Endometrium (tissue), 2 donors: ENCODE measurements around the gene POLG.

ENCODE experiments used
- FAIRE-seq: peaks from 2 replicates; lab custom pipeline; 2012; peaks lifted over from hg19 to GRCh38; lab: Jason Lieb, UNC
- donor health status: control.
- donor health status: control.

The POLG gene

DNA sequence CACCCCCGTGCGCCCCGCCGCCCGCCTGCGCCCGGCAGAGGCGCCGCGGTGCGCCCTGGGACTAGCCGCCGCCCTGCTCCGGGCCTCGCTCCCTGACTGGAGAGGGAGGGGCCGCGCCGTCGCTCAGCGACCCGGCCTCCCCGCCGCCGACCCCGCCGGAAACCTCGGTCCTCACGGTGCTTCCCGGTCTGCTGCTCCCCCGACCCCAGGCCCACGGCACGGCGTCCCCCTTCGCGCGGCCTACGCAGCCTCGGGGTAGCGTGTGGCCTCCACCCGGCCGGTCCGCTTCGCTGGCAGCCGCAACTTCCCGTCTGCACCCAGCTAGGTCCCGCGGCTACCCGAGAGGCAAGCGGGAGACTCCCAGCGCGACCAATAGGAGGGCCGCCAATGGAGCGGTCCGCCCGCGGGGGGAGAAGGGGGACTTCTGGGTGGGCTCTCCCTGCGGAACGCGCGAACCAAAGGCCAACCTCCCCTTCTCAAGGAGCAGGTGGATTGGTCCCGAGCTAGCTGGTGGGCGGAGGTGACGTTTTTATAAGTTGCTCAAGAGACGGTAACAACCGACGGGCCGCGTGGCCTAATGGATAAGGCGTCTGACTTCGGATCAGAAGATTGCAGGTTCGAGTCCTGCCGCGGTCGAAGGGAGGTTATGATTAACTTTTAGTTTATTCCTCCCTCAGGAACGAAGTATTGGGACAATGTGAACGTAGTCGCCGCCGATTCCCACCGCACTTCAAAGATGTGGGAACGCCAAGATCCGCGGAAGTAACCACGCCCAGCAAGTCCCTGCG lies at the start of gene POLG:
Gene POLG (minus strand): TSS at position 315 of the 788 bp plus-strand sequence. CDS start 1,070 bp downstream, outside the sequence.
- FAIRE-seq = peak; percentile 91

DNA sequence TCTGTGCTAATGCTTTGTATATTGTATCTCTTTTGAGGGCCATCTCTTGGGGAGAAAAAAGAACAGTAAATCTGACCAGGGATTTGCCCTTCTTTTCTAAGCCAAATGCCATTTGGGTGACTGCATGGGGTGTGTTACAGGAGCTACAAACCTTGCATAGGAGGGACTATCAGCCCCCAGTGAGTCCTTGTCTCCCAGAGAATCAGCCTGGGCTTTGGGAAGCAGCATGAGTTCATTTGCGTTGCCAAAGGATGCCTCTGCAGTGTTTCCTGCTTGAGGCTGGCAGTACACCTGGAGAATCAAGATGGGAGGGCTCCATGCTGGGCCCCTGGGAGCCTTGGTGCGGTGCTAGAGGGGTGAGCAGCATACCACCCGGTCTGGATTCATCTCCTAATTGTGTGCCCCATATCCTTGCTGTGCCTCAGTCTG lies 49.6 kb upstream of the POLG start:
- FAIRE-seq = no peak

DNA sequence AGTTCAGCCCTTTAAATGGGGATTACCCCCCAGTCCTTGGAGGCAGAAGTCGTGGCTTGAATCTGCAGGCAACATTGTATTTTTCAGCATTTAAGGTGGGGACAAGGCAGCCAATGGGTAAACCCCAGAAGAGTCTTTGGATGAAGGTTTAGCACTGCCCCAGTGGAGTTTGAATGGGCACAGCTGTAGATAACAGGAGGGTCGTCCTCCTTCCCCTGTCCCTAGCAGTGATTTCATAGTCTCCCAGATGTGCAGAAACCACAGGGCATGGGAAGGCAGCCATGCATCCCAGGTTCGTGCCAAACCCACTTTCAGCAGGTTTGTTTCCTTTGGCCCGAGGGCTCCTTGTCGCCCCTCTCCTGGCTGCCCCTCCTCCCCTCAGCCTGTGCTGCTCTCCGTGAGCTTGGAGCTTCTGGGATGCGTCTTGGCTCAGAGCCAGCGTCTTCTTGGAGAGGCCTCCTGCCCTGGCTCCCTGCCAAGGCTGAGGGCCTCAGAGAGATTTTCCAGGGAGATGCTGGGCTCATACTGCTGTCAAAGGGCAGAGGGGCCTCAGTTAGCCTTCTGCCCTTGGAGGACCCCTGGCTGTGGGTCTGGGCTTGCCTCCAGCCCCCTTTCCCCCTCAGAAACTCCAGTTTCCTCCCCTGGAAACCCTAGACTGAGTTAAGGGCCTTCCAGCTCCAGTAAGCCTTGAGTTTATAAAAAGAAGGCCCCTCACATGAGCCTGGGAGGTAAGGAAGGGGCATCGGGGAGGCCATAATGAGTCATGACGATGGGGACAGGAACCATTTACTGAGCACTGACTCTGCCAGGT lies 48.9 kb upstream of the POLG start:
- no peak for FAIRE-seq

DNA sequence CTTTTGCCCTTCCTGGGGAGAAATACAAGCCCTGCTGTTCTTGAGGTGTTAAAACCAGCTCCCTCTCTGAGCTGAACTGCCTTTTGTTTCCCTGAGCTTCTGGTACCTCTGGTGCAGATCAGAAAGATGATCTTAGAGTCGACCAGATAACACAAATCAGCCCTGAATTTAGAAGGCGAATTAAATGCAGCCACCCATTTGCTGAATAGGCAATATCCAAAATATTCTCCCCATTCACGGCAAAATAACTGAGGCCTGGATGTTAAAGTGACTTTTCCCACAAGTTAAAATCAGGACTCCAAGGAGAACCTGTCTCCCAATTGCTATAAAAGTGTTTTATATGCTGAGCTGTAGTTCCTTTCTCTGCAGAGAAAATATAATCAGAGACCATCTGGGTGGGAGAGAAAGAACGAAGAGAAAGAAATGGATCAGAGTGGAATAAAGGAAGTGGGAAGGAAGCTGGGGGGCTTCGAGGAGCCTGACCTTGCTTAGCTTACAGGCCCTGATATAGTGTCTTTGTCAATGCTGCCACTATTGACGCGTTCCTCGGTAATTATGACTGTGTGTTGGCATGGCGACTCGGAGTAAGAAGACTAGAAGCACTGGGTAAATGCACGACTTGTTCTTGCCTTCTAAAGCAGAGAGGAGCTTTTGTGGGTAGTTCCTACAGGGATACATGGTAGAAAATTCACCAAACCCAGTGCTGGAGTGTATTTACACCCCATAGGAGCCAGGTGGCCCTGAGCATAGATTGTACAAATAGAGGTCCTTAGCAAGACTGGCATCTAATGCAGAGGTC lies 47.5 kb upstream of the POLG start:
- FAIRE-seq = no peak

DNA sequence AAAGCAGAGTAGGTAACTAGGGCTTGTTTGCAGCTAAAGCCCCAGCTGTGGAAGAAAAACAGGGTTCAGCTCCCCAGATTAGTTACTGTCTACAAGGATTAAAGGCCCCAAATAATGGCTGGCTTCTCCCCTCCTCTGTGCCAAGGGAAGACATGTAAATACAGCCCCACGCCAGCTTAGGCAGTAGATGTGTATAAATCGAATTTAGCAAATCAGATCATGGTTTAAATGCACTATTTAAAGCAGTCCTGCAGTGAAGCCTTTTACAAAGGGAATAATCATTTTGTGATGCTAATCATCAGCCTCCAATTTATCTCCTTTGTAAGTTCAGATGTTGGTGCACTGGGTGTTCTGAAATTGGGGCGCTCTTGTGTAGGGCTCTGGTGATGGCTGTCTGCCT lies 46.7 kb upstream of the POLG start:
- no peak for FAIRE-seq

DNA sequence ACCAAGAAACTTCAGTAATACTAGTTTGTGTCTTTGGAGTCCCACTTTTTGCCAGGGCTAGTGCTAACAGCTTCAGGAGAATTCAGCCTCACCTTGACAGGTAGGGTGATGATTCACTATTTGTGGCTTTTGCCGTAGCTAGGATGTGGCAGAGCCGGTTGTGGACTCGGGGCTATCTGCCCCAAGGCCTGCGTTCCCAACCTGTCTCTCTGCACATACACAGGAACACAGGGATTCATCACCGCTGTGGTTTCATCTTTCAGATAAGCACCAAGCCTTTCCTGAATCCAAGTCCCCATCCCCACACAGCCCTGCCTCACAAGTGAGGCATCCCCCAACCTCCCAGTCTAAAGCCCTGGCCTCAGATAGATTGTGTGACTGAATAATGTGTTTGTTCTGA lies 45.2 kb upstream of the POLG start:
- no peak for FAIRE-seq

DNA sequence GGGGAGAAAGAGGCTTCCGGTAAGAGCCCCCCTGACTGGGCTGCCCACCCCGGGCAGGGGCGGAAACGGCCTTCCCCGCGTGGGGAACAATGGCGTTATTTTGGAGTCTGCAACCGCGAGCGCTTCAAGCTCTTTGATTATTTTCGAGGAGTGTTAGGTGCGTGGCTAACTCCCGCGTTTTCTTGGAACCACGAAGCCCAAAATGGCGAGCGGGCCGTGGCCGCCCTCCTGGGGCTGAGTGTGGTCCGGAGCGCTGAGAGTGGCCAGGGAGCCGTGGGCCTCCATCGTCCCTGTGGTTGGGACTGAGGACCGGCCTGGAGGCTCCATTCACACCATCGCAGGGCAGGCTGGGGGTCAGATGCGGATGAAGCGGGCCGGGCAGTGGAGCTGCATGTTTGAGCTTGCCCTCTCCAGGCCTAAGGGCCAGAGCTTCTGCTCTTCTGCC lies 44.6 kb upstream of the POLG start:
- FAIRE-seq = no peak

DNA sequence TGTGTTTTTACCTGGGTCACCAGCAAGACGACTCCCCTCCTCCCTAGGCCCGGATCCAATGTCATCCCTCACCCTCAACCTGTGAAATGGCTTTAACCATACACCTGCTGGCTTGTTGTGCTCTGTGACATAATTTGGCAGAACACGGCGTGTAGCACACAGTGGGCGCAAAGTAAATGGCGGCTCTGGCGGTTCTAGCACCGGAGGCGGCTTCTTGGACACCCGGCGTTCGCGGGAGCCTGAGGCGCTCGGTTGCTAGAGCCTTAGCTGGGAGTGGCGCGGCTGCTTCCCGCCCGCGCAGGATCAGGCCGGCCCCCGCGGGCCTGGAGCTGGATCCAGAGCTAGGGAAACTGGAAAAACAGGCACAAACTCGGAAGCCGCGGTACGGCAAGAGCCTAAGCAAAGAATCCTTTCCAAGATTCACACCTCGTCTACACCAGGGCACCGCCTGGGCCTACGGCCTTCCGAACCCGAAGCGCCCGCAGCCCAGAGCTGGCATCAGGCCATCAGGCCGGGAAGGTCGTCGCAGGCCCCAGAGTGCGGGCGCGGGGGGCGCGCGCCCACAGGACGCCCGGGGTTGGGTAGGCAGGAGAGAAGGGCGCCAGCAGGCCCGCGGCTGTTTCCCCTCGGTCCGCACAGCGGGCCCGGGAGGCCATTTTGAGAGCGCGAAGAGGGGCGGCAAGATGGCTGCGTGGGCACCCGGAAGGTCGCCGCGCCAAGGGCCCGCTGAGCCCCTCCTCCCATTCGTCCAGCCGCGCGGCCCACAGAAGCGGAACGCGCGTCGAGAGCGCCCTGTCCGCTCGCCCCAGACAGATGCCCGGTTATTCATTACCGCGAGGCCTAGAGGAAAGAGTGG lies 43.9 kb upstream of the POLG start:
- FAIRE-seq = no peak

DNA sequence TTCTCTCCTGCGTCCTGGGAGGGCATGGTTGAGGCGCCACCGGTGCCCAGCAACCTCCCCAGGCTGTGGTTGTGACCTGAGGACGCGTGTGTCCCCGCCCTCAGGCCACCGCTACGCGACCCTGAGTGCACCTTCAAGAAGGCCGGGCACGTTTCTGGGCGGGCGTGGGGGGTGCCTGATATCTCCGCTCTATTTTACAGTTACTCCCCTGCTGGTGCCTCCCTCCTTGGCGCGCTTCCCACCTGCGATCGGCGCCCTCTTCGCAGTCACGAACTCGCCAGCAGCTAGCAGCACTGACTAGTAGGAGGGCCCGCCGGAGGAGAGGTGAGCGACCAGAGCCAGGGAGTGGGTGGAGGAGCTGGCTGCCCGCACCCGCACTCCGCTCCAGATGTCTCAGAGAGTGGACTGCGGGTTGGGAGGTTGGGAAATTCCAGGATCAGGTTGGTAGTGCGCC lies 43.2 kb upstream of the POLG start:
- no peak for FAIRE-seq

DNA sequence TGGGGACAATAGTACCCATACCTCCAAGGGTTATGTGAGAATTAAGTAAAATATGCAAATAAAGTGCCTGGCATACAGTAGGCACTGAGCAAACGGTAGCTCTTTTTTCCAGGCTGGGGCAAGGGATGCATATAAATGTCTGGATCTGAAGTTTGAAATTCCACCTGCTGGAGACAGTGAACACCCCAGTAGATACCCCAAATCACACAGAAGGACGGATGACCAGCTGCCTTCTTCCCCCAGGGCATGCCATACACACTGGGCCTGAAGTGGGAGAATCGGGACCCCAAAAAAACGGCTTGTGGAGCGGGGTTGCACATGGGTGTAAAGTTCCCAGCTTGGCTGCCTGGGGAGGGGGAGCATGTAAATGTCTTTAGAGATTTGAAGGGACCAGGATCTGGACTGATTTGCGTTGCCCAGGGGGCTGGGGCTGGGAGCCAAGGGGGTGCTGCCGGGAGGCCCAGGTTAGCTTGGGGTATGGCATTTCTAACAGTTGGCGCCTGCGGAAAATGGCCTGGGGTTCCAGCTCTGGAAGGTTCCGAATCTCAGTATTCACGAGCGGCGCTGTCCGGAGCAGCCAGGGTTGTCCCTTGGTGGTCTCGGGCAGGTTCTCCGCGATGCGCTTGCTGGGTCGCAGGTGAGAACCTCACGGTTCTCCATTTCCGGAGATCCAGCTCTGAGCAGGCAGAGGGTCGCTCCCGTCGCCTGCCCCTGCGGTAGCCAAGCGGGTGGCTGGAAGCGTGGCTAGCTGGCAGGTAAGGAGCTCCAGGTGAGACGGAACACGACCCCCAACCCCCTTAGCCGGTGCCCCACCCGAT lies 42.6 kb upstream of the POLG start:
- no peak for FAIRE-seq

DNA sequence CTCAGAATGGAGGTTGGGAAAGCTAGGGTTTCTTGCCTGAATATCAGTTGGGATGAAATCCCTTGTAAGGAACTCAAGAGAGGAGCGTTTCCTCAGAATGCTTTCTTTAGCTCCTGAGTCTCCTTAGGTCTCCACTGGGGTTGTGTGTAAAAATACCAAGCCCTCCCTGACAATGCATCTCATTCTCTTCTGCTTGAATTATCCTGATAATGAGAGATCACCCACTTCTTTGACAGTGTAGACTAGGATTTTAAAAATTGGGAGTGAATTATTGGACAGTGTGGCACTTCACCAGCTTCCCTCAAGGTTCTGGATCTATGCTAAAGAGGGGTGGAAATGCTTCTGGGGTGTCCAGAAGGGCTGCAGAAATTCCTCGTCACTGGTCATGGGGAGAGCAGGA lies 41.8 kb upstream of the POLG start:
- no peak for FAIRE-seq

DNA sequence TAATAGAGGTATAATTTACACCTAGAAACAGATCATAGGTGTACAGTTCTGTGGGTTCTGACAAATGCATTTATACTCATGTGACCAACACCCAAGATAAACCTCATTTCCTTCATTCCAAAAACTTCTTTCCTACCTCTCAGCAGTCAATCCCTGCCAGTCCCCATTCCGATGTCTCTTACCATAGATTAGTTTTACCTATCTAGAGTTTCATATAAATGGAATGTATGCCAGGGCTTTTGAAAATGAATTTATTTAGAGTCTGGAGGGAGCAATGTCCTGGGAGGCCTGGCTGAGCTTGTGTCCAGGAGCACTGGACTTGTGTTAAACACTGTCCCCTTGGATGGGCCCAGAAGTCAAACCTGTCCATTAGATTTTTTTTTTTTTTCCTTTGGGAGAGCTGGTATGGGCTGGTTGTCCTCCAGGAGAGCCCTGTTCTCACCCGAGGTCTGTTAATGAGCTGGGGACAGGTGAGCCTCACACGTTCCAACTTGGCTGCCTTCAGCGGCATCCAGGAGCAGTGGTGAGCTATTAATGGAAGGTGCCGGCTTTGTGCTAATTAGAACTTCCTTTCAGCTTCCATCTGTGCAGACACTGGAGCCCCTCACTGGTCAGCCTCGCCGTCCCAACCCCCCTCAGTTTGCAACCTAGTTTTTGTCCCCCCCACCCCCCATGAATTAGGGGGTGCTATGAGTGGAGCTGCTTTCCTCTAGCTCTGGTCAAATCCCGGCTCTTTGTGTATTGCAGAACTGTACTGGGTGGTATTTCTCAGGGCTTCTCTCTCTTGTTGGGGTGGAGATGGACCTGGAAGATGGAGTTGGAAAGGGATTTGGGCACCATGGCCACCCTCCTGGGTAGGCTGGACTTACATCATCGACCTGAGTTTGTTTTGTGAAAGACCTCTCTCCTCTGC lies 40.7 kb upstream of the POLG start:
- FAIRE-seq = no peak

DNA sequence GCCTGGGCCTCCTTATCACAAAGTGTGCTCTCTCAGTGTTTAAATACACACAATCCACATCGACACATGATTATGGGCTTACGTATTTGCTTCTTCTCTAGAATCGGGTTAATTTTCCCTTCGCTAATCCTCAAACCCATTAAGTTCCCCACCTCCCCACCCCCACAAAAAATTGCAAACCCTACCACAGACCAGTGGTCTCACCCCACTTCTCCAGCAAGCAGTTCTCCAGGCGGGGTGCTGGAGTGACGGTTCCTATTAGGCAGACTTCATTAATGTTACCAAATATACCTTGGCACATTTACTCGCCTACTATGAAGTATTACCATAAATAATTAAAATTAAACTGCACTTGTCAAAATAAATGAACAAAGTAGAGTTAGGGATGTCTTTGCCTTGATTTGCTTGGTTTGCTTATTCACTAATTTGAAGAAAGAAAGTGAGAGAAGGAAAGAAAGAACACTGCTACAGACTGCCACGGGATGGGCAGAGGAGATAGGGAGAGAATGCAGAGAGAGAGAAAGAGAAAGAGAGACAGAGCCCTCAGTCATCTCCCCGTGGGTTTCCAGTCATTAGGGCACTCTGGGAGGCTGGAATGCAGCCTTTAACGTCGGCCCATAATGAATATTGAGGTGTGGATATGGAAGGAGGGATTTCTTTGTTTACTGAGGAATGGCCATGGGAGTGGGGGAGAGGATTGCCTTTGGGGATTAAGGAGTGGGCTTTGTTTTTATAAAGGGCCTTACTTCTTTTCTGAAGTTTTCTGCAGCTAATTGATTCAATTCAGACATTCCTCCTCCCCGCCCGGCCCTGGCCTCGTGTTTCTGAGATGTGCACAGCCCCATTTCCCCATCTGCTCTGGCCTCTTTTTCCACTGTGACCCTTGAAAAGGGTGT lies 39.7 kb upstream of the POLG start:
- no peak for FAIRE-seq

DNA sequence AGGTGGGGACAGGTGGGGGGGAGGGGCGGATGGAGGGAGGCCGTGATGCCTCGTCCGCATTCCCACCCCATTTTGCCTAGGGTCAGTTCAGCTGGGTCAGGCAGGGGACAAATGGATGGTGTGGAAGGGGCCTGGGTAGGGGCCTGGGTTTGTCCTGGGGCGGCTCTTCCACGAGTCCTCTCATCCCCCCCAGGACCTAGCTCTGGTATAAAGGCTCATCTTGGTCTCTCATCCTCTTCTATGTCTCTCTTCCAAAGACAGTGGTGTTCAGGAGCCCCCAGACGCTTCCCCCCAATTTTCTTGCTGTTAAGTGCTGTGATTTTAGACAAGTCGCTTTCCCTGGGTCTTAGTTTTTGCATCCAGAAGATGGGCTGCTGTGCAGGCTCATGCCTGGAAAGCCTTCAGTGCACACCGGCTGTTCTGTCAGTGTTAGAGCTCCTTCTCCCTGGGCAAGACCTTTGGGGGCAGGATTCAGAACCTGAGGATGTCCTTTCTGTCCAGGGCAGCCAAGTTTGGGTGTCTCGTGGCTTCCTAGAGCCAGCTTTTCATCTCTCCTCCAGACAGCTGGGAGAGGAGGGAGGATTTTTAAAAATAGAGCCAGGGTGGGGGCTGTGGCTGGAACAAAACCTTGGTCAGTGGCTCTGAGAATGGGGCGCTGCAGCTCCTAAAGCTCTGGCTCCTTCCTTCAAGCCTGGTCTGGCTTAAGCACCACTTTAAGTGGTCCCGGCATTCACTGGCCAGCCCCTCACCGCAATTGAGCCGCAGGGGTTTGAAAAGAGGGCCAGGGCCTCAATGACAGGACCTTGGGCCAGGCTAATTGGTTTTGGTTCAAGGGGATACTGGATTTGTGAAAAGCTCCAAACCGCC lies 37.7 kb upstream of the POLG start:
- no peak for FAIRE-seq

DNA sequence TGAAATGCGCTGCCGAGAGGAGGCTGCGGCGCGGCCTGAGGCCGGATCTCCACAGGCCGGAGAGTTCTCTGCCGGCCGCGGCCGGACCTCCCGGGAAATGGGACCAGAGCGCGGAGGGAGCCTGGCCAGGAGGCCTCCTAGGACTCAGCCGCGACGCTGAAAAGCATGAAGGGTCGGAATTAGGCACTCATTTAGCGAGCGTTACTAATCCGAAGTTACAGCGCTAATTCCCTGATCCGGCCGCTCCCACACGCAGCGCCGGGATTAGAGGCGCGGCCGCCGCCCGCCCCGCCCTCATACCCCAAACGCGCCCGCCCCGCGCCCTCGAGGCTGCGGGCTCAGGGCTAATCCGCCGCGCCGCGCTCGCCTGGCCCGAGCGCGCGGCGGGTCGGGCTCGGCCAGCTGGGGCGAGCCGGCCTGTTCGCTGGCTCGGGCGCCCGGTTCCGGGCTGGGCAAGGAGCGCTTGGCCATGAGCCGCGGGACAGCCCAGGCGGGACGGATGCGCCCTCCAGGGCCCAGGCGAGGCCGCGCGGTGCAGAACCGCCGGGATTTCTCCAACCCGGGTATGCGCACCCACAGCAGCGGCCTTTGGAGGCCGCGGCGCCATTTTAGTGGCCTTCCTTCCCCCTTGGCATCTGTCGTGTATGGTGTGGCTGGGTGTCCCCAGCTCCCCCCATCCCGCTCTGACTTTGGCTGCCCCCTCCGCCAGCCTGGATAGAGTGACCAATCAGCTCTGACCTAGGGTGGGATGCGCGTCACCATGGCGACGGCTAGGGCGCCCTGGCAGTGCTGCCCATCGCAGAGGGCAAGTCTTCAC lies 36.8 kb upstream of the POLG start:
- no peak for FAIRE-seq

DNA sequence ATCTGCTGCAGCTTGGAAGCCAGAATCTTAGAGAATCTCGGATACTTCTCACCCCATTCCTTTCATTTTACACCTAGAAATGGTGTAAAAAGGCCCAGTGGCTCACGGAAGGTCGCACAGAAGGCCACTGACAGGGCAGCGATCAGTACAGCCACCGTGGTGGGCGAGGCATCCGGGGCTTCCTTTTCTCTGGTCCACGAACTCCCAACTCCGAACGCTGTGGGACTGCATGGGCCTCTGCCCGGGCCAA lies 36.3 kb upstream of the POLG start:
- no peak for FAIRE-seq
